Stimulated activated CD4-positive, alpha-beta T cell treated with anti-CD3 and anti-CD28 coated beads, TNF-alpha, amount 100 ng/mL, for 48 hours (primary cell): ENCODE measurements around the gene ZNF574.
"Not testable (repeated sequence)": the region's sequence is repeated elsewhere in the genome, so short reads cannot be mapped to it uniquely, and the experiment has no call there.

Experiments used
- DNase-seq, 3 donors: peaks; one replicate each; pipeline ENCODE4 v3.0.0-alpha.2; 2020; ENCODE audit warnings: low read depth in 3 of 3

Gene ZNF574

GRCh38 chr19:42100241-42100640, 24.3 kb downstream of the ZNF574 start:
- DNase-seq: not testable (repeated sequence)

- no peak for DNase-seq
These were observed 26.9 kb downstream of the ZNF574 start for GRCh38 chr19:42102877-42103276.

- DNase-seq: no peak
These were observed 29.4 kb downstream of the ZNF574 start for GRCh38 chr19:42105368-42105767.

GRCh38 chr19:42108527-42109389, 32.8 kb downstream of the ZNF574 start:
- DNase-seq: peak; percentile 74 to 84 (median 82)

GRCh38 chr19:42109896-42110295, 33.9 kb downstream of the ZNF574 start:
- DNase-seq: no peak

- DNase-seq: no peak
These were observed 34.7 kb downstream of the ZNF574 start for GRCh38 chr19:42110658-42111057.

- DNase-seq: no peak
These were observed 35.4 kb downstream of the ZNF574 start for GRCh38 chr19:42111384-42111783.

GRCh38 chr19:42111811-42112210, 35.8 kb downstream of the ZNF574 start:
- DNase-seq: no peak

- DNase-seq: no peak
These were observed 37.8 kb downstream of the ZNF574 start for GRCh38 chr19:42113641-42114348.

GRCh38 chr19:42114412-42114811, 38.4 kb downstream of the ZNF574 start:
- DNase-seq: no peak

- no peak for DNase-seq
These were observed 39.3 kb downstream of the ZNF574 start for GRCh38 chr19:42115219-42115618.

- no peak for DNase-seq
These were observed 39.7 kb downstream of the ZNF574 start for GRCh38 chr19:42115705-42116104.

GRCh38 chr19:42116308-42117075, 40.5 kb downstream of the ZNF574 start:
- DNase-seq: no peak

GRCh38 chr19:42117076-42117475, 41.1 kb downstream of the ZNF574 start:
- DNase-seq: no peak

- DNase-seq: no peak
These were observed 44.5 kb downstream of the ZNF574 start for GRCh38 chr19:42120276-42120980.

GRCh38 chr19:42121036-42121621, 45.2 kb downstream of the ZNF574 start:
- DNase-seq: no peak

GRCh38 chr19:42121656-42122069, 45.7 kb downstream of the ZNF574 start:
- peak; percentile 71 to 77 (median 76) for DNase-seq

- DNase-seq: peak; percentile 65 to 73 (median 73)
These were observed 47.0 kb downstream of the ZNF574 start for GRCh38 chr19:42122691-42123607.

GRCh38 chr19:42123765-42124164, 47.8 kb downstream of the ZNF574 start:
- DNase-seq: no peak

GRCh38 chr19:42124386-42124901, 48.5 kb downstream of the ZNF574 start:
- DNase-seq: no peak
